Measurements from ENCODE around the gene VAMP1. TPM values are rescaled to one million over a fixed set of nuclear protein-coding genes. Genes with fewer than 3 reads are reported as not detected.

Gene VAMP1
- total and polyA plus RNA-seq, 2 of the 13 experiments (the other 11 are each of a cell fraction or from before 2014, with no cell fraction given), result 2.5 to 7.4 TPM

DNA sequence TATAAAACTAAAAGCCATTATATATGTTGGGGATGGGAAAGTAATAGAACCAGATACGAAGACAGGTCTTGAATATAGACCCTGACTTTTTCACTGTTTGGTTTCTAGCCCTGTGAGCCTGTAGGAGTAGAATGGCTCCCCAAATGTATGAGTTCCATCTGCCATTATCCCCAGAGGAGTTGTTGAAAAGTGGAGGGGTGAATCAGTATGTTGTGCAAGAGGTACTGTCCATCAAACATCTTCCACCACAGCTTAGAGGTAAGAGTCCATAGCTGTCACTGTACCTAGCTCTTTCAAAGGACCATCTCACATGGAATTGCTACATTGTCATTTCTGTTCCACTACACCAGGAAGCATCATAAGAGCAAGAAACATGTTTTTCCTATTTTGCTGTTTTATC, 24.5 kb upstream of the VAMP1 start:
- TF ChIP-seq IKZF1 (IDR thresholded peaks at IDR 0.05) (no peak), ZNF496 (CRISPR knock-in tag; IDR thresholded peaks at IDR 0.05; ENCODE audit: insufficient replicate concordance) (no peak), SAP130 (CRISPR knock-in tag; IDR thresholded peaks at IDR 0.05; ENCODE audit: low read depth) (peak; percentile 39; the same call in 1 of the 2 replicates), CEBPG (CRISPR knock-in tag; IDR thresholded peaks at IDR 0.05) (peak; percentile 61), POLR2A (IDR thresholded peaks at IDR 0.05; ENCODE audit: insufficient read depth in 1 of 2, low read depth in 2 of 2, low read length in 2 of 2) (0 out of 4 replicates have a peak, but pooled peaks of 1 of the 2 experiments have one; percentile 24), MYC (CRISPR knock-in tag; IDR thresholded peaks at IDR 0.05; ENCODE audit: borderline replicate concordance) (no peak), HOXA9 (CRISPR knock-in tag; IDR thresholded peaks at IDR 0.05; ENCODE audit: borderline replicate concordance) (no peak), CEBPB (IDR thresholded peaks at IDR 0.05; ENCODE audit: borderline replicate concordance, low read depth, low read length) (peak; percentile 63; the same call in 1 of the 2 replicates), ZNF607 (CRISPR knock-in tag; IDR thresholded peaks at IDR 0.05; ENCODE audit: borderline replicate concordance) (no peak)
- POLR2A ChIA-PET, result interaction anchor here (2.1 kb wide), 2 partner anchors 24 to 39 kb away, joined by 7 to 11 read pairs; partner anchors contain the start of genes GAPDH and VAMP1
- ATAC-seq (no peak), DNase-seq (ENCODE audit: low spot score) (no peak), FAIRE-seq (no peak)
- no TSS peak for BruUV-seq (replicated peaks)
- Histone ChIP-seq H3K9me3 (ENCODE audit: low read length) (no peaks in the 10 kb centered on the region), H3K27ac (ENCODE audit: extremely low read length, insufficient read depth, low read length) (no peak overlapping the region), H3K9ac (ENCODE audit: insufficient read depth, low read depth, low read length) (peak overlapping the region; percentile 83), H3K79me2 (ENCODE audit: insufficient read depth, low read length) (peaks cover 48% of the 10 kb centered on the region), H3K4me3 (replicated peaks in 1 of 3; ENCODE audit: insufficient read depth in 1 of 3, low read depth in 2 of 3, low read length in 3 of 3) (peak overlapping the region; percentile 61 to 80 (median 67); a peak in 5 of 6 replicates), H3K27me3 (ENCODE audit: control insufficient read depth in 1 of 2, insufficient read depth in 2 of 2, low read length in 2 of 2) (no peaks in the 10 kb centered on the region; a peak in 1 of 5 replicates), H4K20me1 (ENCODE audit: insufficient read depth, low read length) (peaks cover 7% of the 10 kb centered on the region), H3K4me2 (ENCODE audit: low read depth, low read length) (peak overlapping the region; percentile 92), H3K36me3 (replicated peaks in 1 of 2; ENCODE audit: control insufficient read depth in 1 of 2, insufficient read depth in 2 of 2, low read length in 2 of 2) (peaks cover 4 to 47% of the 10 kb centered on the region in 2 experiments; a peak in 4 of 5 replicates), H2AFZ (ENCODE audit: low read length) (no peak overlapping the region), H3K4me1 (ENCODE audit: insufficient read depth, low read length) (peaks cover 38% of the 10 kb centered on the region)
- CTCF ChIA-PET (ENCODE audit: low intra/inter-chr PET ratio, low total read pairs), result no interaction called here
- in situ Hi-C loops (cut with HindIII; ENCODE audit: extremely low pct_ligation_motif_present, low pct_unique_long_range_greater_than_20kb) (no loop called here), intact Hi-C loops (cut with micrococcal nuclease; ENCODE audit: unreplicated experiment) (loop anchor here (1.0 to 2.0 kb wide), 2 partner anchors 38 to 72 kb away; no protein-coding TSS in a partner anchor)
- 82% methylated on average over 1 of the region's 1 CpG for WGBS (ENCODE audit: low lambda C conversion rate)

DNA sequence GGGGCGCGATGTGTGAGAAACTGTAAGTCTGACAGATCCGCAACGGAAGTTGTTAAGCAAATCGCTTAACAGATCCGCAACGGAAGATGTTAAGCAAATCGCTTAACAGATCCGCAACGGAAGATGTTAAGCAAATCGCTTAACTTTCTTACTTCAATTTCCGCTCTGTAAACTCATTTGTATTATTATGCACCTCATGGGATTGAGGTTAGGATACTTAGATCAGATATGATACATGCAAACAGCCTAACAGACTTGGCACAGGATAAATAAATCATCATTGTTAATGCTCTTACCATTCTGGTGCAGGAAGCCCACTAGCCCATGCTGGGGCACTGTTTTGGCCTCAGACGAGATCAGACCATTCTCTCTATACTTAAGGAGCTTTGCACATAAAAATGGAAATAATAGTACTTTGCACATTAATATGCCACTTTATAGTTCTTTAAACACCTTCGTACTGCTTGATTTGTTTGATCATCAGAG, 23.8 kb upstream of the VAMP1 start:
- FAIRE-seq, result no peak
- Histone ChIP-seq H3K79me2 (ENCODE audit: insufficient read depth, low read length) (peaks cover 44% of the 10 kb centered on the region), H2AFZ (ENCODE audit: low read length) (no peak overlapping the region), H3K4me3 (replicated peaks in 1 of 3; ENCODE audit: insufficient read depth in 1 of 3, low read depth in 2 of 3, low read length in 3 of 3) (peak overlapping the region; percentile 61 to 80 (median 67)), H3K27me3 (ENCODE audit: control insufficient read depth in 1 of 2, insufficient read depth in 2 of 2, low read length in 2 of 2) (no peaks in the 10 kb centered on the region; a peak in 1 of 5 replicates), H3K4me1 (ENCODE audit: insufficient read depth, low read length) (peaks cover 38% of the 10 kb centered on the region), H3K9ac (ENCODE audit: insufficient read depth, low read depth, low read length) (peak overlapping the region; percentile 83), H4K20me1 (ENCODE audit: insufficient read depth, low read length) (peaks cover 7% of the 10 kb centered on the region), H3K27ac (ENCODE audit: extremely low read length, insufficient read depth, low read length) (peak overlapping the region; percentile 98), H3K9me3 (ENCODE audit: low read length) (no peaks in the 10 kb centered on the region), H3K4me2 (ENCODE audit: low read depth, low read length) (peak overlapping the region; percentile 92), H3K36me3 (replicated peaks in 1 of 2; ENCODE audit: control insufficient read depth in 1 of 2, insufficient read depth in 2 of 2, low read length in 2 of 2) (peaks cover 4 to 42% of the 10 kb centered on the region in 2 experiments; a peak in 3 of 5 replicates)
- TF ChIP-seq HNRNPLL (IDR thresholded peaks at IDR 0.05; ENCODE audit: low read depth, low read length, poor library complexity, severe bottlenecking), result peak; percentile 93
- TF ChIP-seq ZNF12 (CRISPR knock-in tag; IDR thresholded peaks at IDR 0.05), result no peak
- TF ChIP-seq POGZ (CRISPR knock-in tag; IDR thresholded peaks at IDR 0.05), result 0 out of 2 replicates have a peak, but pooled peaks have one; percentile 7
- TF ChIP-seq RFXANK (CRISPR knock-in tag; IDR thresholded peaks at IDR 0.05), result no peak
- 0 out of 2 replicates have a peak, but pooled peaks have one; percentile 2 for TF ChIP-seq ZNF607 (CRISPR knock-in tag; IDR thresholded peaks at IDR 0.05; ENCODE audit: borderline replicate concordance)
- TF ChIP-seq HDAC2 (CRISPR knock-in tag; IDR thresholded peaks at IDR 0.05), result peak; percentile 1; the same call in 1 of the 2 replicates
- 0 out of 2 replicates have a peak, but pooled peaks have one; percentile 24 for TF ChIP-seq PPARG (CRISPR knock-in tag; conservative IDR thresholded peaks at IDR 0.05)
- TF ChIP-seq ZNF263 (CRISPR knock-in tag; IDR thresholded peaks at IDR 0.05), result 0 out of 2 replicates have a peak, but pooled peaks have one; percentile 0
- TF ChIP-seq NAIF1 (CRISPR knock-in tag; IDR thresholded peaks at IDR 0.05; ENCODE audit: borderline replicate concordance), result peak; percentile 99
- no peak for DNase-seq (ENCODE audit: low spot score)
- ChIA-PET CTCF (ENCODE audit: low intra/inter-chr PET ratio, low total read pairs) (no interaction called here), POLR2A (interaction anchor here (2.1 kb wide), 2 partner anchors 23 to 40 kb away, joined by 7 to 11 read pairs; partner anchors contain the start of genes GAPDH and VAMP1)
- in situ Hi-C loops (cut with HindIII; ENCODE audit: extremely low pct_ligation_motif_present, low pct_unique_long_range_greater_than_20kb), result no loop called here
- no peak for ATAC-seq
- 2% methylated on average over 14 of the region's 14 CpGs for WGBS (ENCODE audit: low lambda C conversion rate)
- BruUV-seq (replicated peaks), result TSS peak; percentile 81
- intact Hi-C loops (cut with micrococcal nuclease; ENCODE audit: unreplicated experiment), result loop anchor here (1.0 to 2.0 kb wide), 2 partner anchors 38 to 71 kb away; no protein-coding TSS in a partner anchor
